Thyroid gland (tissue), 4 donors: ENCODE data around the gene MEGF6.

Source experiments
- POLR2A ChIP-seq, 2 donors: fragments of 450-650 bp; IDR thresholded peaks; one replicate each; pipeline ENCODE4 v1.6.1; 2017; ENCODE audit warnings: antibody characterized with exemption in 2 of 2, mild to moderate bottlenecking in 2 of 2, moderate library complexity in 1 of 2
- TF ChIP-seq, protein P1 (sequence below), 6 experiments: fragments of 200-600 bp in 3 of 6; fragments of 450-650 bp in 3 of 6; sonication (generic) in 3 of 6; IDR thresholded peaks; one replicate each; pipeline ENCODE4 v1.5.1; 2016 to 2019; ENCODE audit warnings: antibody characterized with exemption in 6 of 6, mild to moderate bottlenecking in 2 of 6, inconsistent platforms in 1 of 6, moderate library complexity in 1 of 6

DNA sequence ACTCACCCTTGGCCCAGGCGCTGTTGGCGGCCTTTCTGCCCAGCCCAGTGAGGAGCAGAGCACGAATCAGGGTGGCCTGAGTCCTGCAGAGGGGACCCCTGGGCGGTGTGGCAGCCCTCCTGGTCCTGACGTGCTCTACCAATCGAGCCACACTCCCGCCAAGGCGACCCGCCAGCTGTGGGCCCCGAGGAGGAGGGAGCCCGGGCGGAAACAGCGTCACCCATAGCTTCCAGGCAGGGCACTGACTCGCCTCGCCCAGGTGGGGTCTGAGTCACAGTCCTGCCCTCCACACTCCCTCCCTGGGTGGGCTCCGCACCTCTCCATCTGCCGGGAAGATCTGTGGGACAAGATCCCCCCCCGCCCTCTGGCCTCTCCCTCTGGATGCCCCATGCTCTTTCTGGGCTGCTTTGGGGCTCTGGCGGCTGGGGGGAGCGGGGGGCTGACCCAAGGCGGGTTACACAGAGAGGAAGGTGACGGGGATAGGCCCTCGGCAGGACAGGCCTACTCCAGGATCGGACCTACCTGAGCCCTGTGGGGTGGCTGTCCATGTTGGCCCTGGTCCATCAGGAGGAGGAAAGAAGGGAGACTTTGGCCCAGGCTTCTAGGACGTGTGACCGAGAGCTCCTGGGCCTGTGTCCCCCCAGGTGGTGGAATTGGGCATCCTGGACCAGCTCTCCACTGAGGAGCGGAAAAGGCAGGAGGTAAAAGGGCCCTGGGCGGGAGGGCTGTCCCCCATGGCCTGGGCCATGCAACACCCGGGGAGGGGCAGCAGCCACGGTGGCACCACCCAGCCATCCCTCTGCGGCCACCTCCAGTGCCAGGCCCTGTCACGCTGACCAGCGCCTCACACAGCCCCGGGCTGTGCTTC is 142.8 kb downstream of the MEGF6 start:
- TF ChIP-seq, protein P1, sequence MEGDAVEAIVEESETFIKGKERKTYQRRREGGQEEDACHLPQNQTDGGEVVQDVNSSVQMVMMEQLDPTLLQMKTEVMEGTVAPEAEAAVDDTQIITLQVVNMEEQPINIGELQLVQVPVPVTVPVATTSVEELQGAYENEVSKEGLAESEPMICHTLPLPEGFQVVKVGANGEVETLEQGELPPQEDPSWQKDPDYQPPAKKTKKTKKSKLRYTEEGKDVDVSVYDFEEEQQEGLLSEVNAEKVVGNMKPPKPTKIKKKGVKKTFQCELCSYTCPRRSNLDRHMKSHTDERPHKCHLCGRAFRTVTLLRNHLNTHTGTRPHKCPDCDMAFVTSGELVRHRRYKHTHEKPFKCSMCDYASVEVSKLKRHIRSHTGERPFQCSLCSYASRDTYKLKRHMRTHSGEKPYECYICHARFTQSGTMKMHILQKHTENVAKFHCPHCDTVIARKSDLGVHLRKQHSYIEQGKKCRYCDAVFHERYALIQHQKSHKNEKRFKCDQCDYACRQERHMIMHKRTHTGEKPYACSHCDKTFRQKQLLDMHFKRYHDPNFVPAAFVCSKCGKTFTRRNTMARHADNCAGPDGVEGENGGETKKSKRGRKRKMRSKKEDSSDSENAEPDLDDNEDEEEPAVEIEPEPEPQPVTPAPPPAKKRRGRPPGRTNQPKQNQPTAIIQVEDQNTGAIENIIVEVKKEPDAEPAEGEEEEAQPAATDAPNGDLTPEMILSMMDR (IDR thresholded peaks at IDR 0.05), result no peak
- TF ChIP-seq POLR2A (IDR thresholded peaks at IDR 0.05), result no peak
